GM23338 (cell line): ENCODE data around the gene NHLRC4. TPM values are rescaled to one million over a fixed set of nuclear protein-coding genes. Genes with fewer than 3 reads are reported as not detected.

Experiments
- ATAC-seq: fragments of 200-7000 bp; cut with Tn5 transposase; 3 replicates; pipeline ENCODE4 v1.9.1; 2020
- DNase-seq: peaks from one replicate; pipeline ENCODE4 v3.0.0-alpha.2; 2015; ENCODE audit warnings: low spot score
- H2AFZ ChIP-seq: fragments of 200-600 bp; sonication (generic); 2 replicates; pipeline ENCODE4 v1.8.0; 2016; ENCODE audit warnings: antibody characterized with exemption, mild to moderate bottlenecking, moderate library complexity
- H3F3A ChIP-seq: fragments of 200-600 bp; sonication (generic); replicated peaks from 2 replicates; pipeline ENCODE4 v1.8.0; 2017; ENCODE audit warnings: antibody characterized with exemption, mixed run types, low read depth
- H3K27ac ChIP-seq: fragments of 200-600 bp; sonication (generic); 2 replicates; pipeline ENCODE4 v1.6.1; 2016; ENCODE audit warnings: low read depth
- H3K27me3 ChIP-seq: fragments of 200-600 bp; sonication (generic); 2 replicates; pipeline ENCODE4 v1.8.0; 2016; ENCODE audit warnings: mild to moderate bottlenecking, mixed run types, moderate library complexity; ENCODE audit not compliant: insufficient read depth
- H3K36me3 ChIP-seq: fragments of 200-600 bp; sonication (generic); 2 replicates; pipeline ENCODE4 v1.8.0; 2016; ENCODE audit warnings: mild to moderate bottlenecking; ENCODE audit not compliant: insufficient read depth
- H3K4me1 ChIP-seq: fragments of 200-600 bp; sonication (generic); 2 replicates; pipeline ENCODE4 v1.8.0; 2016; ENCODE audit warnings: mild to moderate bottlenecking, moderate library complexity; ENCODE audit not compliant: insufficient read depth
- H3K4me2 ChIP-seq: fragments of 200-600 bp; sonication (generic); 2 replicates; pipeline ENCODE4 v1.7.1; 2017; ENCODE audit warnings: mixed run types
- H3K4me3 ChIP-seq: fragments of 200-600 bp; sonication (generic); 2 replicates; pipeline ENCODE4 v1.6.1; 2016; ENCODE audit warnings: mixed run types
- H3K79me2 ChIP-seq: fragments of 200-600 bp; sonication (generic); replicated peaks from 2 replicates; pipeline ENCODE4 v1.8.0; 2017; ENCODE audit warnings: mild to moderate bottlenecking; ENCODE audit not compliant: insufficient read depth
- H3K9me2 ChIP-seq: fragments of 200-600 bp; sonication (generic); 2 replicates; pipeline ENCODE4 v1.8.0; 2017; ENCODE audit not compliant: insufficient read depth
- H4K20me1 ChIP-seq: fragments of 200-600 bp; sonication (generic); replicated peaks from 2 replicates; pipeline ENCODE4 v1.8.0; 2017; ENCODE audit warnings: mild to moderate bottlenecking; ENCODE audit not compliant: insufficient read depth
- H3K27ac Mint-ChIP-seq: 2 replicates; pipeline ENCODE4 v1.8.0; 2020; ENCODE audit warnings: inconsistent platforms, mild to moderate bottlenecking, moderate library complexity, mixed read lengths
- H3K27me3 Mint-ChIP-seq: 3 replicates; pipeline ENCODE4 v1.8.0; 2022; ENCODE audit warnings: low read depth, mild to moderate bottlenecking, moderate library complexity, mixed read lengths, inconsistent platforms; ENCODE audit not compliant: insufficient read depth, poor library complexity
- H3K36me3 Mint-ChIP-seq: 3 replicates; pipeline ENCODE4 v1.8.0; 2021; ENCODE audit warnings: low read depth, mild to moderate bottlenecking, inconsistent platforms, moderate library complexity, mixed read lengths
- H3K4me1 Mint-ChIP-seq: 3 replicates; pipeline ENCODE4 v1.8.0; 2020; ENCODE audit warnings: mild to moderate bottlenecking, inconsistent platforms, mixed read lengths
- H3K4me3 Mint-ChIP-seq: 3 replicates; pipeline ENCODE4 v1.8.0; 2021; ENCODE audit warnings: moderate library complexity, mild to moderate bottlenecking, inconsistent platforms, mixed read lengths
- H3K9me3 Mint-ChIP-seq: 3 replicates; pipeline ENCODE4 v1.8.0; 2020; ENCODE audit warnings: moderate library complexity, mild to moderate bottlenecking, inconsistent platforms, mixed read lengths
- CREB1 ChIP-seq: fragments of 250-450 bp; sonication (Bioruptor Pico); IDR thresholded peaks from 2 replicates; pipeline ENCODE4 v1.5.0; 2020; ENCODE audit warnings: low read depth, mild to moderate bottlenecking, moderate library complexity
- ETS1 ChIP-seq: IDR thresholded peaks from 2 replicates; pipeline ENCODE4 v1.6.1; 2016; ENCODE audit warnings: antibody characterized with exemption
- EZH2phosphoT487 ChIP-seq: fragments of 200-600 bp; sonication (generic); IDR thresholded peaks from one replicate; pipeline ENCODE4 v1.8.1; 2018; ENCODE audit warnings: antibody characterized with exemption; ENCODE audit not compliant: unreplicated experiment
- POLR2AphosphoS5 ChIP-seq: IDR thresholded peaks from 2 replicates; pipeline ENCODE4 v1.6.1; 2016; ENCODE audit warnings: antibody characterized with exemption, low read depth
- ZNF114 ChIP-seq: fragments of 250-450 bp; sonication (Bioruptor Pico); IDR thresholded peaks from 2 replicates; pipeline ENCODE4 v1.5.0; 2020; ENCODE audit warnings: mild to moderate bottlenecking, moderate library complexity
- ZNF331 ChIP-seq: fragments of 250-450 bp; sonication (Bioruptor Pico); IDR thresholded peaks from 2 replicates; pipeline ENCODE4 v1.5.0; 2020; ENCODE audit warnings: low read depth, mild to moderate bottlenecking, moderate library complexity
- polyA plus RNA-seq: library from polyadenylated mRNA; unstranded; fragments of >200 nt; fragmentation: Nextera tagmentation; extraction: Ambion mirVana; gene quantifications from 2 replicates; pipeline ENCODE4 v1.2.1, GENCODE V29; 2016
- total RNA-seq: library from RNA; depleted of rRNA; stranded (reverse); fragments of >200 nt; shearing (Covaris generic); gene quantifications from 2 replicates; pipeline ENCODE4 v1.2.3, GENCODE V29; 2014

Gene NHLRC4
- total and polyA plus RNA-seq, 2 experiments from 2014 or later = 0.47 to 0.80 TPM

- Histone ChIP-seq H2AFZ (no peak overlapping the region), H3F3A (peaks cover 10% of the 10 kb centered on the region; the same call in 1 of the 2 replicates), H3K36me3 (no peaks in the 10 kb centered on the region), H3K27me3 (peaks cover 30% of the 10 kb centered on the region), H3K4me1 (peaks cover 5% of the 10 kb centered on the region; the same call in 1 of the 2 replicates), H3K4me3 (no peak overlapping the region), H3K4me2 (no peak overlapping the region), H3K27ac (no peak overlapping the region), H3K79me2 (peaks cover 18% of the 10 kb centered on the region), H3K9me2 (no peaks in the 10 kb centered on the region), H4K20me1 (peaks cover 20% of the 10 kb centered on the region)
- H3K4me3 Mint-ChIP-seq = peak overlapping the region; percentile 87
- ATAC-seq (no peak), DNase-seq (no peak)
- H3K36me3 Mint-ChIP-seq = peaks cover 3% of the 10 kb centered on the region; the same call in 1 of the 3 replicates
- H3K27ac Mint-ChIP-seq = peak overlapping the region; percentile 86; the same call in 1 of the 2 replicates
- TF ChIP-seq POLR2AphosphoS5 (peak; percentile 51), ZNF114 (no peak)
- no peaks in the 10 kb centered on the region; the same call in 2 of the 3 replicates for H3K9me3 Mint-ChIP-seq
- peaks cover 14% of the 10 kb centered on the region for H3K4me1 Mint-ChIP-seq
- H3K27me3 Mint-ChIP-seq = peaks cover 30% of the 10 kb centered on the region
Measured at GRCh38 chr16:586645-587590, 20.1 kb downstream of the NHLRC4 start.

DNA sequence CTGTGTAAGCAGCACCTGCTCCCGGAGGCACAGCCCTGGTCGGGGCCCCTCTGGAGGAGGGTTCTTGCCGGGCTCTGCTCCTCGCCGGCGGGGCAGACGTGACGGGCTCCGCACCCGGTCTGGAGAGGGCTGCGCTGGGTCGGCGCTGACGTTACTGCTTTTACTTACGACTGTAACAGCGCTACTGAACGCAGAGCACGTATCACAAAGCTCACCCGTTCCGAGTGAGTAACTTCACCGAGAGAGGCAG lies 21.8 kb downstream of the NHLRC4 start:
- H3K27me3 Mint-ChIP-seq = peaks cover 31% of the 10 kb centered on the region
- H4K20me1 ChIP-seq = peaks cover 23% of the 10 kb centered on the region
- no peaks in the 10 kb centered on the region for H3K36me3 ChIP-seq
- H3K4me3 ChIP-seq = peak overlapping the region; percentile 98
- DNase-seq (peak; percentile 78), ATAC-seq (peak; percentile 20)
- H3K27me3 ChIP-seq = peaks cover 30% of the 10 kb centered on the region
- H3K9me2 ChIP-seq = no peaks in the 10 kb centered on the region
- peaks cover 5% of the 10 kb centered on the region; the same call in 1 of the 2 replicates for H3K4me1 ChIP-seq
- peaks cover 3% of the 10 kb centered on the region; the same call in 1 of the 3 replicates for H3K36me3 Mint-ChIP-seq
- H3K27ac Mint-ChIP-seq = peak overlapping the region; percentile 98
- H2AFZ ChIP-seq = no peak overlapping the region
- H3F3A ChIP-seq = peaks cover 8% of the 10 kb centered on the region; the same call in 1 of the 2 replicates
- H3K27ac ChIP-seq = 0 out of 2 replicates have a peak overlapping the region, but pooled peaks have one; percentile 99
- peak overlapping the region; percentile 84 for H3K4me2 ChIP-seq
- peaks cover 16% of the 10 kb centered on the region for H3K4me1 Mint-ChIP-seq
- H3K4me3 Mint-ChIP-seq = peak overlapping the region; percentile 87
- TF ChIP-seq EZH2phosphoT487 (no peak), CREB1 (CRISPR knock-in tag) (no peak), ZNF114 (no peak), ETS1 (no peak)
- peaks cover 26% of the 10 kb centered on the region for H3K79me2 ChIP-seq
- H3K9me3 Mint-ChIP-seq = no peaks in the 10 kb centered on the region; the same call in 1 of the 3 replicates

- Mint-ChIP-seq H3K4me3 (peak overlapping the region; percentile 87), H3K27ac (peak overlapping the region; percentile 99), H3K27me3 (peaks cover 32% of the 10 kb centered on the region), H3K9me3 (no peaks in the 10 kb centered on the region; the same call in 1 of the 3 replicates), H3K36me3 (peaks cover 3% of the 10 kb centered on the region; the same call in 1 of the 3 replicates), H3K4me1 (peaks cover 16% of the 10 kb centered on the region)
- Histone ChIP-seq H3K9me2 (no peaks in the 10 kb centered on the region), H3K36me3 (no peaks in the 10 kb centered on the region), H4K20me1 (peaks cover 24% of the 10 kb centered on the region), H3K4me1 (0 out of 2 replicates have a peak, but pooled peaks cover under 1% of the 10 kb centered on the region), H3K27ac (peak overlapping the region; percentile 99), H2AFZ (peak overlapping the region; percentile 91), H3K4me3 (peak overlapping the region; percentile 98), H3K27me3 (peaks cover 30% of the 10 kb centered on the region), H3K4me2 (peak overlapping the region; percentile 84), H3F3A (peaks cover 8% of the 10 kb centered on the region; the same call in 1 of the 2 replicates), H3K79me2 (peaks cover 26% of the 10 kb centered on the region)
- TF ChIP-seq POLR2AphosphoS5 (peak; percentile 83), ZNF331 (no peak)
- ATAC-seq (peak; percentile 75), DNase-seq (peak; percentile 96)
Measured at GRCh38 chr16:588889-589657, 22.3 kb downstream of the NHLRC4 start.
